Fibroblast of lung (primary cell): Measurements from ENCODE around the gene MSI2. TPM values are rescaled to one million over a fixed set of nuclear protein-coding genes. Genes with fewer than 3 reads are reported as not detected.
A peak's percentile ranks its signal among the peaks of the same experiment; 100 is the strongest.

Source experiments
- DNase-seq, 2 donors: peaks; one replicate each; pipeline versions ENCODE4 v3.0.0 to v3.0.0-alpha.2; 2010; ENCODE audit warnings: low read depth in 2 of 2
- H2AFZ ChIP-seq: 2 replicates; pipeline ENCODE4 v1.5.1; 2012; ENCODE audit warnings: low read length, control low read depth, inconsistent platforms
- H3K27ac ChIP-seq: 2 replicates; pipeline ENCODE4 v1.5.1; 2011; ENCODE audit warnings: low read length, control low read depth; ENCODE audit not compliant: insufficient read depth
- H3K27me3 ChIP-seq: 2 replicates; pipeline ENCODE4 v1.5.1; 2011; ENCODE audit warnings: mild to moderate bottlenecking, low read length; ENCODE audit not compliant: control insufficient read depth, insufficient read depth
- H3K36me3 ChIP-seq: 2 replicates; pipeline ENCODE4 v1.5.1; 2011; ENCODE audit warnings: low read length; ENCODE audit not compliant: control insufficient read depth, insufficient read depth
- H3K4me1 ChIP-seq: 2 replicates; pipeline ENCODE4 v1.5.1; 2011; ENCODE audit warnings: low read length; ENCODE audit not compliant: control insufficient read depth, insufficient read depth; ENCODE audit errors: extremely low read depth
- H3K4me2 ChIP-seq: 2 replicates; pipeline ENCODE4 v1.5.1; 2011; ENCODE audit warnings: low read length, control low read depth; ENCODE audit not compliant: insufficient read depth; ENCODE audit errors: extremely low read depth
- H3K4me3 ChIP-seq, 4 experiments: fragments of 200-600 bp in 1 of 4; sonication (generic) in 1 of 4; replicated peaks in 1 of 4; 2 replicates each; pipeline ENCODE4 v1.5.1; 2011 to 2016; ENCODE audit warnings: low read length in 4 of 4, low read depth in 3 of 4, mild to moderate bottlenecking in 3 of 4, control low read depth in 2 of 4, inconsistent platforms in 1 of 4, mixed read lengths in 1 of 4; ENCODE audit not compliant: insufficient read depth in 1 of 4; ENCODE audit errors: control extremely low read depth in 1 of 4
- H3K79me2 ChIP-seq: 2 replicates; pipeline ENCODE4 v1.5.1; 2012; ENCODE audit warnings: mild to moderate bottlenecking, low read length, inconsistent platforms; ENCODE audit not compliant: control insufficient read depth, insufficient read depth
- H3K9ac ChIP-seq: 2 replicates; pipeline ENCODE4 v1.5.1; 2011; ENCODE audit warnings: mild to moderate bottlenecking, low read length, control low read depth; ENCODE audit not compliant: insufficient read depth
- H3K9me3 ChIP-seq: 2 replicates; pipeline ENCODE4 v1.5.1; 2012; ENCODE audit warnings: low read depth, low read length; ENCODE audit not compliant: control insufficient read depth, insufficient read depth
- H4K20me1 ChIP-seq: 2 replicates; pipeline ENCODE4 v1.5.1; 2011; ENCODE audit warnings: low read length; ENCODE audit not compliant: control insufficient read depth, insufficient read depth; ENCODE audit errors: extremely low read depth
- CTCF ChIP-seq, 2 donors: IDR thresholded peaks in 1 of 2; conservative IDR thresholded peaks in 1 of 2; 1 replicate in 1 of 2; 2 replicates in 1 of 2; pipeline ENCODE4 v1.5.1; 2011 to 2012; ENCODE audit warnings: low read length in 2 of 2, control low read depth in 1 of 2, inconsistent platforms in 1 of 2, low read depth in 1 of 2, mild to moderate bottlenecking in 1 of 2
- EZH2 ChIP-seq: IDR thresholded peaks from 2 replicates; pipeline ENCODE4 v1.5.1; 2012; ENCODE audit warnings: low read length, control low read depth, mild to moderate bottlenecking; ENCODE audit errors: missing control alignments
- polyA plus RNA-seq, 2 donors: library from polyadenylated mRNA; depleted of rRNA in 1 of 2; stranded (reverse) in 1 of 2; unstranded in 1 of 2; fragments of >200 nt; gene quantifications; 2 replicates each; pipeline ENCODE4 v1.2.1, GENCODE V29; 2011 to 2012; ENCODE audit warnings: missing spikeins in 1 of 2
- total RNA-seq: library from RNA; depleted of rRNA; stranded (reverse); fragments of >200 nt; gene quantifications from 2 replicates; pipeline ENCODE4 v1.2.1, GENCODE V29; 2014

Gene MSI2
- total and polyA plus RNA-seq, 2 donors (not counting 1 experiment from before 2014, with no cell fraction given) = 6.8 to 14.2 TPM

- H3K4me3 ChIP-seq = no peak overlapping the region
- TF ChIP-seq EZH2 = no peak
- TF ChIP-seq CTCF (conservative IDR thresholded peaks at IDR 0.05 in 1 of 2, IDR thresholded peaks at IDR 0.05 in 1 of 2; ENCODE audit: low read depth in 1 of 2, low read length in 2 of 2) = no peak
- H3K36me3 ChIP-seq = no peaks in the 10 kb centered on the region
- no peaks in the 10 kb centered on the region for H3K4me1 ChIP-seq
- no peak overlapping the region for H2AFZ ChIP-seq
- H3K9me3 ChIP-seq = no peaks in the 10 kb centered on the region
- H3K79me2 ChIP-seq = no peaks in the 10 kb centered on the region
- H3K4me2 ChIP-seq = no peak overlapping the region
- no peak overlapping the region for H3K27ac ChIP-seq
- H3K9ac ChIP-seq = no peak overlapping the region
- DNase-seq = no peak
- H4K20me1 ChIP-seq = no peaks in the 10 kb centered on the region
- H3K27me3 ChIP-seq = no peaks in the 10 kb centered on the region
These were observed 320.4 kb downstream of the MSI2 start for GRCh38 chr17:57576744-57577143.

- peak; percentile 74 to 84 for DNase-seq
- H3K4me2 ChIP-seq = peak overlapping the region; percentile 82
- peak overlapping the region; percentile 53 for H2AFZ ChIP-seq
- no peaks in the 10 kb centered on the region for H3K9me3 ChIP-seq
- TF ChIP-seq EZH2 (no peak), CTCF (conservative IDR thresholded peaks at IDR 0.05 in 1 of 2, IDR thresholded peaks at IDR 0.05 in 1 of 2; ENCODE audit: low read depth in 1 of 2, low read length in 2 of 2) (no peak)
- no peaks in the 10 kb centered on the region for H3K4me1 ChIP-seq
- no peaks in the 10 kb centered on the region for H3K79me2 ChIP-seq
- H3K27me3 ChIP-seq = no peaks in the 10 kb centered on the region
- peak overlapping the region; percentile 31 to 61 (median 37) for H3K4me3 ChIP-seq
- no peaks in the 10 kb centered on the region for H4K20me1 ChIP-seq
- no peak overlapping the region for H3K9ac ChIP-seq
- H3K27ac ChIP-seq = no peak overlapping the region
- H3K36me3 ChIP-seq = no peaks in the 10 kb centered on the region
These were observed 321.7 kb downstream of the MSI2 start for GRCh38 chr17:57577751-57578607.

GRCh38 chr17:57578608-57579225, 322.4 kb downstream of the MSI2 start:
- H3K79me2 ChIP-seq = no peaks in the 10 kb centered on the region
- H2AFZ ChIP-seq = no peak overlapping the region
- no peak overlapping the region for H3K27ac ChIP-seq
- H3K36me3 ChIP-seq = no peaks in the 10 kb centered on the region
- peak; percentile 62 to 73 for DNase-seq
- no peaks in the 10 kb centered on the region for H4K20me1 ChIP-seq
- no peak for TF ChIP-seq CTCF (conservative IDR thresholded peaks at IDR 0.05 in 1 of 2, IDR thresholded peaks at IDR 0.05 in 1 of 2; ENCODE audit: low read depth in 1 of 2, low read length in 2 of 2)
- TF ChIP-seq EZH2 = no peak
- no peaks in the 10 kb centered on the region for H3K9me3 ChIP-seq
- H3K4me1 ChIP-seq = no peaks in the 10 kb centered on the region
- H3K4me2 ChIP-seq = peak overlapping the region; percentile 82
- peak overlapping the region in 1 of 4 experiments; percentile 61 for H3K4me3 ChIP-seq
- no peaks in the 10 kb centered on the region for H3K27me3 ChIP-seq
- H3K9ac ChIP-seq = no peak overlapping the region
